HepG2 (cell line): Measurements from ENCODE around the gene TOP2B. TPM values are rescaled to one million over a fixed set of nuclear protein-coding genes. Genes with fewer than 3 reads are reported as not detected.

Experiments used
- ATAC-seq: fragments of 200-7000 bp; cut with Tn5 transposase; 3 replicates; pipeline ENCODE4 v1.9.1; 2020; ENCODE audit warnings: mild to moderate bottlenecking, moderate library complexity
- BruUV-seq: library from RNA; stranded (reverse); fragments of 400-500 nt; replicated peaks from 2 replicates; lab custom pipeline; 2021; lab: Mats Ljungman, UMichigan
- CTCF ChIA-PET: fragments of 300-600 bp; formaldehyde crosslinking; extraction: SDS; loops from one replicate; lab custom pipeline; 2021; ENCODE audit warnings: low total read pairs, inconsistent platforms, low intra/inter-chr PET ratio; lab: Yijun Ruan, JAX
- POLR2A ChIA-PET: fragments of 350-600 bp; sonication (Branson Sonifier 250); formaldehyde crosslinking; loops from one replicate; lab custom pipeline; 2020; ENCODE audit warnings: antibody characterized with exemption, inconsistent platforms; lab: Yijun Ruan, JAX
- DNase-seq: peaks from one replicate; pipeline ENCODE4 v3.0.0-alpha.2; 2015; ENCODE audit warnings: low spot score
- FAIRE-seq: peaks from 3 replicates; lab custom pipeline; 2011; peaks lifted over from hg19 to GRCh38; lab: Jason Lieb, UNC
- H2AFZ ChIP-seq: one replicate; pipeline ENCODE4 v1.6.1; 2011; ENCODE audit warnings: low read length, inconsistent platforms
- H3K27ac ChIP-seq: fragments of 300-600 bp; 3 replicates; pipeline ENCODE4 v1.8.0; 2011; ENCODE audit warnings: mixed run types, mild to moderate bottlenecking, mixed read lengths, low read length, inconsistent platforms; ENCODE audit not compliant: insufficient read depth; ENCODE audit errors: extremely low read length
- H3K27me3 ChIP-seq, 2 experiments: fragments of 200-600 bp in 1 of 2; 2 replicates in 1 of 2; 3 replicates in 1 of 2; pipeline versions ENCODE4 v1.6.0 to v1.8.0; 2011; ENCODE audit warnings: low read length in 2 of 2, mild to moderate bottlenecking in 2 of 2, moderate library complexity in 2 of 2, inconsistent platforms in 1 of 2; ENCODE audit not compliant: insufficient read depth in 2 of 2, control insufficient read depth in 1 of 2
- H3K36me3 ChIP-seq, 2 experiments: fragments of 200-600 bp in 1 of 2; replicated peaks in 1 of 2; 2 replicates in 1 of 2; 3 replicates in 1 of 2; pipeline versions ENCODE4 v1.5.1 to v1.8.0; 2011; ENCODE audit warnings: low read length in 2 of 2, inconsistent platforms in 1 of 2; ENCODE audit not compliant: insufficient read depth in 2 of 2, control insufficient read depth in 1 of 2
- H3K4me1 ChIP-seq: 2 replicates; pipeline ENCODE4 v1.5.1; 2012; ENCODE audit warnings: low read length, inconsistent platforms; ENCODE audit not compliant: insufficient read depth
- H3K4me2 ChIP-seq: 2 replicates; pipeline ENCODE4 v1.6.0; 2011; ENCODE audit warnings: low read depth, low read length, inconsistent platforms
- H3K4me3 ChIP-seq, 3 experiments: fragments of 200-600 bp in 1 of 3; sonication (generic), shearing (Covaris generic) in 1 of 3; replicated peaks in 1 of 3; 2 replicates each; pipeline ENCODE4 v1.5.1; 2011 to 2016; ENCODE audit warnings: low read length in 3 of 3, inconsistent platforms in 2 of 3, low read depth in 2 of 3, mild to moderate bottlenecking in 2 of 3, control low read depth in 1 of 3, mixed read lengths in 1 of 3; ENCODE audit not compliant: insufficient read depth in 1 of 3
- H3K79me2 ChIP-seq: one replicate; pipeline ENCODE4 v1.6.1; 2011; ENCODE audit warnings: low read length, inconsistent platforms; ENCODE audit not compliant: insufficient read depth
- H3K9ac ChIP-seq: 2 replicates; pipeline ENCODE4 v1.6.0; 2011; ENCODE audit warnings: mild to moderate bottlenecking, low read depth, low read length, inconsistent platforms; ENCODE audit not compliant: insufficient read depth
- H3K9me3 ChIP-seq: 2 replicates; pipeline ENCODE4 v1.5.1; 2012; ENCODE audit warnings: mild to moderate bottlenecking, low read length
- H4K20me1 ChIP-seq: 2 replicates; pipeline ENCODE4 v1.6.0; 2011; ENCODE audit warnings: inconsistent platforms, mild to moderate bottlenecking, low read length, moderate library complexity; ENCODE audit not compliant: insufficient read depth
- GATAD1 ChIP-seq: IDR thresholded peaks from 2 replicates; pipeline ENCODE4 v1.6.1; 2016; ENCODE audit warnings: missing genetic modification reagents, missing compliant biosample characterization
- HDAC1 ChIP-seq: sonication (generic); formaldehyde crosslinking; IDR thresholded peaks from 2 replicates; pipeline ENCODE4 v1.5.1; 2020; ENCODE audit warnings: mild to moderate bottlenecking, missing genetic modification reagents
- HMGXB3 ChIP-seq: sonication (generic); formaldehyde crosslinking; IDR thresholded peaks from 2 replicates; pipeline ENCODE4 v1.4.0; 2020; ENCODE audit warnings: missing genetic modification reagents, borderline replicate concordance
- HOXD1 ChIP-seq: sonication (generic); formaldehyde crosslinking; IDR thresholded peaks from 2 replicates; pipeline ENCODE4 v1.5.0; 2020; ENCODE audit warnings: missing genetic modification reagents
- KLF13 ChIP-seq: sonication (generic); formaldehyde crosslinking; IDR thresholded peaks from 2 replicates; pipeline ENCODE4 v1.4.0; 2020; ENCODE audit warnings: mild to moderate bottlenecking, missing genetic modification reagents
- RFX5 ChIP-seq: IDR thresholded peaks from 2 replicates; pipeline ENCODE4 v1.6.1; 2011; ENCODE audit warnings: low read depth, low read length, improper control_type of control experiment
- SMARCC2 ChIP-seq: fragments of 450-650 bp; IDR thresholded peaks from 2 replicates; pipeline ENCODE4 v1.6.1; 2017; ENCODE audit warnings: antibody characterized with exemption, mild to moderate bottlenecking
- ZNF510 ChIP-seq: sonication (generic); formaldehyde crosslinking; IDR thresholded peaks from 2 replicates; pipeline ENCODE4 v1.4.0; 2020; ENCODE audit warnings: low read depth, mild to moderate bottlenecking, missing genetic modification reagents
- ZNF557 ChIP-seq: sonication (generic); formaldehyde crosslinking; IDR thresholded peaks from 2 replicates; pipeline ENCODE4 v1.4.0; 2020; ENCODE audit warnings: missing genetic modification reagents
- WGBS: methylation state at CpG from one replicate; pipeline ENCODE4 v1.1.6; 2017; ENCODE audit warnings: low lambda C conversion rate; 5-methylcytosine and 5-hydroxymethylcytosine counted together
- in situ Hi-C: cut with HindIII; loops from 2 replicates; pipeline ENCODE4 v1.10.0; 2017; ENCODE audit warnings: low pct_unique_long_range_greater_than_20kb; ENCODE audit not compliant: extremely low pct_ligation_motif_present
- intact Hi-C: fragments of 100-400 bp; cut with micrococcal nuclease; formaldehyde crosslinking; loops from one replicate; pipeline ENCODE4 v1.10.0; 2022; ENCODE audit not compliant: unreplicated experiment
- polyA plus RNA-seq, 8 experiments: library from polyadenylated mRNA; depleted of rRNA in 3 of 8; stranded (reverse) in 7 of 8; unstranded in 1 of 8; fragments of >200 nt; fragmentation: Illumina TruSeq in 4 of 8; extraction: Trizol in 4 of 8; gene quantifications; 2 replicates each; pipeline versions ENCODE4 v1.2.1 to v1.2.3, GENCODE V29; 2011 to 2016; ENCODE audit warnings: low read depth in 4 of 8, missing spikeins in 1 of 8, mixed read lengths in 1 of 8; ENCODE audit not compliant: insufficient read depth in 1 of 8
- total RNA-seq, 5 experiments: library from RNA; depleted of rRNA; stranded (reverse); fragments of >200 nt; fragmentation: Illumina TruSeq; extraction: Trizol; gene quantifications; 2 replicates each; pipeline ENCODE4 v1.2.3, GENCODE V29; 2016; ENCODE audit warnings: low read depth in 1 of 5

TOP2B gene
- total and polyA plus RNA-seq, 2 of the 13 experiments (the other 11 are each of a cell fraction or from before 2014, with no cell fraction given), result 27.6 to 88.1 TPM

DNA sequence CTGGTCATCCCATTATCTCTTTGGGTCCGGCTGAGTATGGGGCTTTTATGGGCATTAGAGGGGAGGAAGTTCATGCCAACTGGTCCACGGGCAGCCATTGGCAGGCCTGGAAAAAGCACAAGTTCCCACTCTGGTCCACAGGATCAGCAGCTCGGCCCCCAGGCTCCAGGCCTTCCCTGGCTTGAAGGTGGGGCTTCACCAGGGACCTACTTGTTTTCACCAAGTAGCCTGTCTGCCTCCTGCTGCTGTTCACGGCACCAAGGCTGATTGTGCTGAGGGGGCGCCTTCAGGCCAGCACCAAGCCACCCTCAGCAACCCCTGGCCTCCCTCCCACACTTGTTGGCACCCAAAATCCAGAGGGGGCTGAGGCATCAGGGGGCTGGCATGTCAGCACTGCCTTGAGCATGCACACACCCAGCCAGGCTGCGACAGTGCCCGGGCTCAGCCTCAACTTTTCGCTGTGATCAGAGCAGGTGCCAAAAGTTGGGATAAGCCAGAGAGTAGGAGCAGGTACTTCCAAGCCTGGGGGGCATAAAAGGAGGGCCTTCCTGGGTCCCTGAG lies 9.1 kb upstream of the TOP2B start:
- intact Hi-C loops, result no loop called here
- Histone ChIP-seq H3K9me3 (no peaks in the 10 kb centered on the region), H3K4me3 (peak overlapping the region in 1 of 3 experiments; percentile 23; a peak in 1 of 6 replicates), H3K79me2 (no peaks in the 10 kb centered on the region), H3K27ac (no peak overlapping the region), H3K36me3 (no peaks in the 10 kb centered on the region)
- in situ Hi-C loops, result loop anchor here (25.0 kb wide), 1 partner anchor 113 kb away; the partner anchor contains the start of genes NGLY1 and OXSM
- DNase-seq, result no peak
- TF ChIP-seq HDAC1 (CRISPR knock-in tag), result no peak
- no peak for TF ChIP-seq ZNF510 (CRISPR knock-in tag)
- TF ChIP-seq, all 625 proteins: peak for 0
- 33% methylated on average over 5 of the region's 8 CpGs for WGBS
- H3K27me3 ChIP-seq, result 0 out of 5 replicates have a peak, but pooled peaks cover 0 to 4% of the 10 kb centered on the region in 2 experiments
- CTCF ChIA-PET, result no interaction called here
- POLR2A ChIA-PET, result no interaction called here
- H3K9ac ChIP-seq, result no peak overlapping the region
- no peaks in the 10 kb centered on the region for H4K20me1 ChIP-seq
- peak overlapping the region; percentile 56 for H3K4me2 ChIP-seq
- FAIRE-seq (no peak), ATAC-seq (peak; percentile 57)
- H2AFZ ChIP-seq, result no peak overlapping the region
- peaks cover 27% of the 10 kb centered on the region for H3K4me1 ChIP-seq
- no TSS peak for BruUV-seq

DNA sequence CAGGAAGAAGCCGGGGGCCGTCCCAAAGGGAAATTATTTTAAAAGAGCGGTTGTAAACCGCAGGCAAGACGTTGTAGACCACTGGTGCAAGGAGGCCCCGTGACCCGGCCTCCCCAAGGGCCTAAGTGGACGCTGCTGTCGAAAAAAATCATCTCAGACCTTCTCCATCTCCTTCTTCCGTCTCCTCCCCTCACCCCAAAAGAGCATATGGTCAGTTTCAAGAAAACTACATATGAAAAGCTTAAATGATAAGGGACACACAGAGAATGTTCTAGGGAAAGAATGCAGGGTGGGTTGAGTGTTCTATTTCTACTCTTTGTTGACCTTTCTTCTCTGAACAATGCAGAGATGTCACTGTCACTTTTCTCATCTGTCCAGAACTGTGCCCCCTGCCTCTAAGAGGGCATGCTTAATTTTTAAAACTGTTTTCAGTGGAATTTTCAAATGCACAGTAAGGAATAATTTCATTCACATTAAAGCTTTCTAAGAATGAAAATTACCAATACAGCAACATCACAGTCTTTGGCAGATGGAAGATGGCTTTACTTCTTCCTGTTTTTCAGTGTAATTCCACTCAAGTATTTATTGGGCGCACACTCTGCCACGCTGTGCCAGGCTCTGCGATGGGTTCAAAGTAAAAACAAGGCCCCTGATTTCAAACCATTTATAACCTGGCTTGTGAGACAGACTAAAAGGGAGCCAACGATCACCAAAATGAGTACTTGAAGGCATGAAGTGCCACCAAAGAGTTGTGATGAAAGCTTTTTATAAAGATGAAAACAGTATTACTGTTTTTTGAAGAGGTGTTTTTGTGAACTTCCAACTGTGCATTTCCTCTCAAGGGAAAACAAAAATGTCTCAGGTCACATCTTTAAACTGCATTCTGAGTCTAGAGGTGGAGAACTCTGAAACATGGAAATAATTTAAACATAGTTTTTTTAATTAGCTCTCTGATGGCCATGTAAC lies 891 bp upstream of the TOP2B start:
- H4K20me1 ChIP-seq, result peaks cover 23% of the 10 kb centered on the region
- FAIRE-seq (no peak), ATAC-seq (no peak), DNase-seq (no peak)
- H3K79me2 ChIP-seq, result peaks cover 34% of the 10 kb centered on the region
- WGBS, result 25% methylated on average over 14 of the region's 14 CpGs
- intact Hi-C loops (loop anchor here (2.0 to 10.0 kb wide), 2 partner anchors 59 to 123 kb away; no protein-coding TSS in a partner anchor), in situ Hi-C loops (loop anchor here (25.0 kb wide), 1 partner anchor 122 kb away; the partner anchor contains the start of genes NGLY1 and OXSM)
- H3K27ac ChIP-seq, result peak overlapping the region; percentile 93
- BruUV-seq, result TSS peak; percentile 78
- H2AFZ ChIP-seq, result no peak overlapping the region
- peak overlapping the region; percentile 87; the same call in 1 of the 2 replicates for H3K9ac ChIP-seq
- H3K9me3 ChIP-seq, result no peaks in the 10 kb centered on the region
- peak overlapping the region; percentile 71 to 93 (median 89) for H3K4me3 ChIP-seq
- no peaks in the 10 kb centered on the region for H3K36me3 ChIP-seq
- ChIA-PET POLR2A (interaction anchor here (1.2 kb wide), 1 partner anchor 118 kb away, joined by 4 read pairs; the partner anchor contains the start of gene NGLY1), CTCF (no interaction called here)
- no peak for TF ChIP-seq ZNF557 (CRISPR knock-in tag)
- no peak for TF ChIP-seq HOXD1 (CRISPR knock-in tag)
- TF ChIP-seq GATAD1 (CRISPR knock-in tag), result no peak
- TF ChIP-seq HMGXB3 (CRISPR knock-in tag), result 0 out of 2 replicates have a peak, but pooled peaks have one; percentile 0
- no peak for TF ChIP-seq SMARCC2
- no peak for TF ChIP-seq KLF13 (CRISPR knock-in tag)
- no peak for TF ChIP-seq RFX5
- no peaks in the 10 kb centered on the region; a peak in 1 of 5 replicates for H3K27me3 ChIP-seq
- H3K4me1 ChIP-seq, result peaks cover 33% of the 10 kb centered on the region
- H3K4me2 ChIP-seq, result peak overlapping the region; percentile 83
